WERI-Rb-1 (cell line): ENCODE results near the gene TTC23L.

Source experiments
- DNase-seq: peaks from one replicate; pipeline ENCODE4 v3.0.0-alpha.2; 2020
- H3K27ac ChIP-seq: fragments of 250-450 bp; sonication (Bioruptor Pico); 2 replicates; pipeline ENCODE4 v1.5.1; 2020; ENCODE audit warnings: mild to moderate bottlenecking, moderate library complexity
- H3K27me3 ChIP-seq: fragments of 250-450 bp; sonication (Bioruptor Pico); 2 replicates; pipeline ENCODE4 v1.5.1; 2021; ENCODE audit warnings: mild to moderate bottlenecking, low read depth, moderate library complexity; ENCODE audit not compliant: insufficient read depth, severe bottlenecking
- H3K36me3 ChIP-seq: fragments of 250-450 bp; sonication (Bioruptor Pico); 2 replicates; pipeline ENCODE4 v1.5.1; 2020; ENCODE audit warnings: mild to moderate bottlenecking, moderate library complexity
- H3K4me3 ChIP-seq: 2 replicates; pipeline ENCODE4 v1.5.1; 2011; ENCODE audit warnings: low read depth, mild to moderate bottlenecking, control low read depth, low read length
- H3K9me3 ChIP-seq: fragments of 250-450 bp; sonication (Bioruptor Pico); 2 replicates; pipeline ENCODE4 v1.5.1; 2021; ENCODE audit warnings: mild to moderate bottlenecking, moderate library complexity; ENCODE audit not compliant: severe bottlenecking
- CTCF ChIP-seq: IDR thresholded peaks from 2 replicates; pipeline ENCODE4 v1.5.1; 2011; ENCODE audit warnings: low read depth, mild to moderate bottlenecking, control low read depth, inconsistent platforms, low read length

The TTC23L gene

GRCh38 chr5:34838785-34839714 lies at the start of gene TTC23L:
TTC23L (plus strand) TSS chr5:34839164; CDS start chr5:34840672, 1,508 bp downstream.
- Histone ChIP-seq H3K27ac (peak within 1 kb of the TSS; percentile 64), H3K36me3 (no peaks in the 10 kb centered on the region), H3K9me3 (no peaks in the 10 kb centered on the region), H3K4me3 (peak within 1 kb of the TSS; percentile 81), H3K27me3 (no peaks in the 10 kb centered on the region)
- DNase-seq, result peak; percentile 93
- TF ChIP-seq CTCF, result no peak

- peaks cover 5% of the 10 kb centered on the region for H3K9me3 ChIP-seq
- no peaks in the 10 kb centered on the region for H3K36me3 ChIP-seq
- TF ChIP-seq CTCF, result no peak
- no peak overlapping the region for H3K4me3 ChIP-seq
- no peaks in the 10 kb centered on the region for H3K27me3 ChIP-seq
- DNase-seq, result no peak
- H3K27ac ChIP-seq, result no peak overlapping the region
Measured at GRCh38 chr5:34789639-34790038, 49.3 kb upstream of the TTC23L start.

- no peak for DNase-seq
- Histone ChIP-seq H3K4me3 (no peak overlapping the region), H3K27ac (no peak overlapping the region), H3K36me3 (no peaks in the 10 kb centered on the region), H3K27me3 (no peaks in the 10 kb centered on the region), H3K9me3 (peaks cover 5% of the 10 kb centered on the region)
- no peak for TF ChIP-seq CTCF
Measured at GRCh38 chr5:34790069-34790468, 48.9 kb upstream of the TTC23L start.

GRCh38 chr5:34791761-34792244 lies 47.2 kb upstream of the TTC23L start:
- DNase-seq, result no peak
- H3K27ac ChIP-seq, result no peak overlapping the region

GRCh38 chr5:34802834-34803563 lies 36.0 kb upstream of the TTC23L start:
- no peak for DNase-seq
- no peak for TF ChIP-seq CTCF
- no peaks in the 10 kb centered on the region for H3K27me3 ChIP-seq
- no peaks in the 10 kb centered on the region for H3K9me3 ChIP-seq
- no peak overlapping the region for H3K4me3 ChIP-seq
- no peaks in the 10 kb centered on the region; the same call in 1 of the 2 replicates for H3K36me3 ChIP-seq
- H3K27ac ChIP-seq, result no peak overlapping the region

More at GRCh38 chr5:34791761-34792244, 47.2 kb upstream of the TTC23L start:
- Histone ChIP-seq H3K36me3 (peaks cover 2% of the 10 kb centered on the region; the same call in 1 of the 2 replicates), H3K9me3 (peaks cover 4% of the 10 kb centered on the region), H3K27me3 (no peaks in the 10 kb centered on the region), H3K4me3 (no peak overlapping the region)
- TF ChIP-seq CTCF, result no peak
